Calu3 (cell line): Measurements from ENCODE around the gene PGC. TPM values are rescaled to one million over a fixed set of nuclear protein-coding genes. Genes with fewer than 3 reads are reported as not detected.
A peak's percentile ranks its signal among the peaks of the same experiment; 100 is the strongest.

ENCODE experiments used
- BruUV-seq: library from RNA; stranded (reverse); fragments of 400-500 nt; replicated peaks from 2 replicates; lab custom pipeline; 2021; lab: Mats Ljungman, UMichigan
- CTCF ChIA-PET: fragments of 300-600 bp; sonication (Branson Sonifier 250); formaldehyde crosslinking; loops from one replicate; lab custom pipeline; 2022; ENCODE audit warnings: antibody characterized with exemption; lab: Charles Lee
- DNase-seq: peaks from one replicate; pipeline ENCODE4 v3.0.0; 2022
- H3K27ac Mint-ChIP-seq: one replicate; pipeline ENCODE4 v1.8.0; 2022; ENCODE audit warnings: mixed read lengths; ENCODE audit not compliant: unreplicated experiment
- H3K27me3 Mint-ChIP-seq: one replicate; pipeline ENCODE4 v1.8.0; 2022; ENCODE audit warnings: mixed read lengths; ENCODE audit not compliant: unreplicated experiment
- H3K36me3 Mint-ChIP-seq: one replicate; pipeline ENCODE4 v1.8.0; 2022; ENCODE audit warnings: mild to moderate bottlenecking, moderate library complexity, mixed read lengths; ENCODE audit not compliant: insufficient read depth, unreplicated experiment
- H3K4me1 Mint-ChIP-seq: one replicate; pipeline ENCODE4 v1.8.0; 2022; ENCODE audit warnings: mild to moderate bottlenecking, low read depth, mixed read lengths; ENCODE audit not compliant: unreplicated experiment
- H3K4me3 Mint-ChIP-seq: one replicate; pipeline ENCODE4 v1.8.0; 2022; ENCODE audit warnings: mild to moderate bottlenecking, low read depth, moderate library complexity, mixed read lengths; ENCODE audit not compliant: unreplicated experiment
- H3K9me3 Mint-ChIP-seq: one replicate; pipeline ENCODE4 v1.8.0; 2022; ENCODE audit warnings: low read depth, mixed read lengths; ENCODE audit not compliant: unreplicated experiment
- intact Hi-C: fragments of 100-400 bp; cut with micrococcal nuclease; formaldehyde crosslinking; loops from one replicate; pipeline ENCODE4 v1.10.0; 2022; ENCODE audit not compliant: unreplicated experiment
- total RNA-seq: library from RNA; stranded (reverse); gene quantifications from 2 replicates; pipeline ENCODE4 v1.2.3, GENCODE V29; 2022
- TF ChIP-seq, protein P1 (sequence below): fragments of 200-600 bp; IDR thresholded peaks from one replicate; pipeline ENCODE4 v1.8.0; 2022; ENCODE audit warnings: antibody characterized with exemption; ENCODE audit not compliant: unreplicated experiment

Gene PGC
- total RNA-seq, 1 experiment from 2014 or later, result not detected

GRCh38 chr6:41771058-41771983 lies 24.1 kb upstream of the PGC start:
- TF ChIP-seq, protein P1, sequence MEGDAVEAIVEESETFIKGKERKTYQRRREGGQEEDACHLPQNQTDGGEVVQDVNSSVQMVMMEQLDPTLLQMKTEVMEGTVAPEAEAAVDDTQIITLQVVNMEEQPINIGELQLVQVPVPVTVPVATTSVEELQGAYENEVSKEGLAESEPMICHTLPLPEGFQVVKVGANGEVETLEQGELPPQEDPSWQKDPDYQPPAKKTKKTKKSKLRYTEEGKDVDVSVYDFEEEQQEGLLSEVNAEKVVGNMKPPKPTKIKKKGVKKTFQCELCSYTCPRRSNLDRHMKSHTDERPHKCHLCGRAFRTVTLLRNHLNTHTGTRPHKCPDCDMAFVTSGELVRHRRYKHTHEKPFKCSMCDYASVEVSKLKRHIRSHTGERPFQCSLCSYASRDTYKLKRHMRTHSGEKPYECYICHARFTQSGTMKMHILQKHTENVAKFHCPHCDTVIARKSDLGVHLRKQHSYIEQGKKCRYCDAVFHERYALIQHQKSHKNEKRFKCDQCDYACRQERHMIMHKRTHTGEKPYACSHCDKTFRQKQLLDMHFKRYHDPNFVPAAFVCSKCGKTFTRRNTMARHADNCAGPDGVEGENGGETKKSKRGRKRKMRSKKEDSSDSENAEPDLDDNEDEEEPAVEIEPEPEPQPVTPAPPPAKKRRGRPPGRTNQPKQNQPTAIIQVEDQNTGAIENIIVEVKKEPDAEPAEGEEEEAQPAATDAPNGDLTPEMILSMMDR, result no peak
- peaks cover 24% of the 10 kb centered on the region for H3K4me1 Mint-ChIP-seq
- H3K4me3 Mint-ChIP-seq, result no peak overlapping the region
- no peaks in the 10 kb centered on the region for H3K27me3 Mint-ChIP-seq
- H3K9me3 Mint-ChIP-seq, result no peaks in the 10 kb centered on the region
- CTCF ChIA-PET, result no interaction called here
- BruUV-seq, result no TSS peak
- DNase-seq, result no peak
- H3K27ac Mint-ChIP-seq, result no peak overlapping the region
- intact Hi-C loops, result no loop called here
- peaks cover 16% of the 10 kb centered on the region for H3K36me3 Mint-ChIP-seq

- no peaks in the 10 kb centered on the region for H3K9me3 Mint-ChIP-seq
- peaks cover 26% of the 10 kb centered on the region for H3K4me1 Mint-ChIP-seq
- H3K4me3 Mint-ChIP-seq, result no peak overlapping the region
- H3K27me3 Mint-ChIP-seq, result no peaks in the 10 kb centered on the region
- intact Hi-C loops, result no loop called here
- CTCF ChIA-PET, result no interaction called here
- H3K27ac Mint-ChIP-seq, result no peak overlapping the region
- H3K36me3 Mint-ChIP-seq, result peaks cover 16% of the 10 kb centered on the region
- TF ChIP-seq, protein P1, result no peak
- BruUV-seq, result no TSS peak
- DNase-seq, result no peak
Measured at GRCh38 chr6:41770381-41771057, 23.3 kb upstream of the PGC start.

GRCh38 chr6:41769376-41769775 lies 22.2 kb upstream of the PGC start:
- TF ChIP-seq, protein P1, result no peak
- no peak overlapping the region for H3K4me3 Mint-ChIP-seq
- H3K27ac Mint-ChIP-seq, result no peak overlapping the region
- no peaks in the 10 kb centered on the region for H3K27me3 Mint-ChIP-seq
- no peaks in the 10 kb centered on the region for H3K9me3 Mint-ChIP-seq
- no peak for DNase-seq
- peaks cover 26% of the 10 kb centered on the region for H3K4me1 Mint-ChIP-seq
- intact Hi-C loops, result no loop called here
- BruUV-seq, result no TSS peak
- peaks cover 16% of the 10 kb centered on the region for H3K36me3 Mint-ChIP-seq
- CTCF ChIA-PET, result interaction anchor here (1.0 to 2.0 kb wide), 2 partner anchors 18 to 401 kb away, joined by 3 to 8 read pairs; partner anchors contain the start of gene TOMM6

DNA sequence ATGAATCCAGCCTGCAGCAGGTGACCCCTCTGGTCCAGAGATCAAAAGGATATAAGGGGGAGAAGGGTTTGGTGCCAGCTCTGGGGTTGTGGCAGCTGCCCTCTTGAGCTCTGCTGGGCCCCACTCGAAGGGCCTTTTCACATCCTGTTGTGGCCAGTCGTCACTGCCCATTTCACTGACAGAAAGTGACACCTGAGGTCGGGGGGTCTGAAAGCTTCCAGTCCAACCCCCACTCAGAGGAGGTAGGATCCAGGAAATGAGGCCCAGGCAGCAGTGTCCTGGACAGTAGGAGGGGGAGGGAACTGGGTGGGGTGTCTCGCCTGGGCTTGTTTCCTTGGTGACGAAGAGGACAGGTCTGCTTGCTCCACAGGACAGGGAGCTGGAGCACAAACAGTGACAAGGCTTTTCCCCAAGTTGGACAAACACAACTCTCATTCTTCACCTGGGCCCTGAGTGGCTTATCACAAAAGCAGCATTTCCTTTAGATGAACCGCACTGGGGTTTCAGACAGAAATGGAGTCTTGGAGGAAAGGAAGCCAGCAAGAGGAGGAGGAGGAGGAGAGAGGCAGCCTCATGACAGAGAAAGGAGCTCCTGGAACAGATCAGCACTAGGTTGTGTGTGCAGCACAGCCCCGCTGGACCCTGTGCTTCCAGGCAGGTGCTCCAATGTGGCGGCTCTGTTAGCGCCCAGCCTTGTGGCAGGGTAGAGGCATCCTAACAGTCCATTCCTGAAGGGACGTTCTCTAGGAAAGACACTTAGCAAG lies 21.5 kb upstream of the PGC start:
- CTCF ChIA-PET, result interaction anchor here (1.0 to 2.0 kb wide), 2 partner anchors 18 to 401 kb away, joined by 3 to 8 read pairs; partner anchors contain the start of gene TOMM6

More for the DNA sequence above, 21.5 kb upstream of the PGC start:
- intact Hi-C loops, result no loop called here
- Mint-ChIP-seq H3K4me1 (peaks cover 26% of the 10 kb centered on the region), H3K4me3 (no peak overlapping the region), H3K9me3 (no peaks in the 10 kb centered on the region), H3K36me3 (peaks cover 16% of the 10 kb centered on the region), H3K27me3 (no peaks in the 10 kb centered on the region), H3K27ac (peak overlapping the region; percentile 55)
- no peak for DNase-seq
- TF ChIP-seq, protein P1, result no peak
- BruUV-seq, result no TSS peak
